ENCODE results near the gene DENND11.

Gene DENND11

GRCh38 chr7:141676618-141677017 lies 25.3 kb downstream of the DENND11 start:
- ChIA-PET CTCF (interaction anchor here (3.7 to 14.0 kb wide), 2 partner anchors 19 to 33 kb away, joined by 16 to 233 read pairs; partner anchors contain the start of gene WEE2), POLR2A (interaction anchor here (1.5 to 1.8 kb wide), 2 partner anchors 16 to 25 kb away, joined by 6 to 12 read pairs; partner anchors contain the start of gene DENND11)
- Histone ChIP-seq H3K36me3 (ENCODE audit: control insufficient read depth in 4 of 4, insufficient read depth in 4 of 4, low read length in 3 of 4) (peaks cover 18 to 39% (median 28%) of the 10 kb centered on the region in 4 experiments), H3K9me3 (ENCODE audit: control extremely low read depth in 1 of 5, control insufficient read depth in 4 of 5, insufficient read depth in 2 of 5, low read depth in 1 of 5, low read length in 4 of 5) (peaks cover 0 to 9% (median 0%) of the 10 kb centered on the region in 5 experiments), H3K4me1 (ENCODE audit: control extremely low read depth in 1 of 4, control insufficient read depth in 4 of 4, insufficient read depth in 4 of 4, low read length in 3 of 4) (peaks cover 14 to 27% (median 20%) of the 10 kb centered on the region in 4 experiments), H3K4me3 (ENCODE audit: control insufficient read depth in 1 of 7, extremely low read depth in 1 of 7, insufficient read depth in 4 of 7, low read depth in 2 of 7, low read length in 6 of 7) (peak overlapping the region in 3 of 7 experiments; percentile 15 to 55 (median 20)), H3K27me3 (replicated peaks in 2 of 5; ENCODE audit: control insufficient read depth in 4 of 5, insufficient read depth in 5 of 5, low read length in 4 of 5) (no peaks in the 10 kb centered on the region), H3K27ac (ENCODE audit: insufficient read depth in 1 of 2, low read depth in 1 of 2, low read length in 2 of 2, poor library complexity in 1 of 2, severe bottlenecking in 2 of 2) (peak overlapping the region in 1 of 2 experiments; percentile 73)
- peak; percentile 58 to 85 (median 82) for DNase-seq
- 7% methylated on average over 2 of the region's 3 CpGs for WGBS (ENCODE audit: insufficient coverage)

- H3K36me3 ChIP-seq (ENCODE audit: control insufficient read depth in 4 of 4, insufficient read depth in 4 of 4, low read length in 3 of 4) = peaks cover 22 to 38% (median 29%) of the 10 kb centered on the region in 4 experiments
- H3K4me1 ChIP-seq (ENCODE audit: control extremely low read depth in 1 of 4, control insufficient read depth in 4 of 4, insufficient read depth in 4 of 4, low read length in 3 of 4) = peaks cover 14 to 27% (median 20%) of the 10 kb centered on the region in 4 experiments
- WGBS (ENCODE audit: insufficient coverage) = 87% methylated on average over 4 of the region's 6 CpGs
- peak overlapping the region in 1 of 2 experiments; percentile 73 for H3K27ac ChIP-seq (ENCODE audit: insufficient read depth in 1 of 2, low read depth in 1 of 2, low read length in 2 of 2, poor library complexity in 1 of 2, severe bottlenecking in 2 of 2)
- ChIA-PET POLR2A (interaction anchor here (1.3 to 1.8 kb wide), 3 partner anchors 12 to 26 kb away, joined by 4 to 12 read pairs (median 6); partner anchors contain the start of gene DENND11), CTCF (interaction anchor here (1.0 to 14.0 kb wide), 10 partner anchors 10 to 62 kb away, joined by 3 to 233 read pairs (median 4); partner anchors contain the start of genes SSBP1 and WEE2)
- H3K4me3 ChIP-seq (ENCODE audit: control insufficient read depth in 1 of 7, extremely low read depth in 1 of 7, insufficient read depth in 4 of 7, low read depth in 2 of 7, low read length in 6 of 7) = no peak overlapping the region
- peak; percentile 53 to 90 (median 84) for DNase-seq
- H3K9me3 ChIP-seq (ENCODE audit: control extremely low read depth in 1 of 5, control insufficient read depth in 4 of 5, insufficient read depth in 2 of 5, low read depth in 1 of 5, low read length in 4 of 5) = peaks cover 0 to 9% (median 0%) of the 10 kb centered on the region in 5 experiments
- H3K27me3 ChIP-seq (replicated peaks in 2 of 5; ENCODE audit: control insufficient read depth in 4 of 5, insufficient read depth in 5 of 5, low read length in 4 of 5) = no peaks in the 10 kb centered on the region
These were observed 26.3 kb downstream of the DENND11 start for GRCh38 chr7:141675436-141676215.

GRCh38 chr7:141674702-141675101 lies 27.3 kb downstream of the DENND11 start:
- H3K4me1 ChIP-seq (ENCODE audit: control extremely low read depth in 1 of 4, control insufficient read depth in 4 of 4, insufficient read depth in 4 of 4, low read length in 3 of 4) = peaks cover 14 to 27% (median 20%) of the 10 kb centered on the region in 4 experiments
- 100% methylated on average over 1 of the region's 4 CpGs for WGBS (ENCODE audit: insufficient coverage)
- DNase-seq = peak in 1 of 3 donors; percentile 23
- no peaks in the 10 kb centered on the region for H3K27me3 ChIP-seq (replicated peaks in 2 of 5; ENCODE audit: control insufficient read depth in 4 of 5, insufficient read depth in 5 of 5, low read length in 4 of 5)
- ChIA-PET POLR2A (interaction anchor here (1.3 kb wide), 2 partner anchors 11 to 26 kb away, joined by 3 to 4 read pairs; no protein-coding TSS in a partner anchor), CTCF (interaction anchor here (1.0 to 14.0 kb wide), 6 partner anchors 14 to 63 kb away, joined by 3 to 233 read pairs (median 4); partner anchors contain the start of genes DENND11 and SSBP1)
- peaks cover 0 to 9% (median 0%) of the 10 kb centered on the region in 5 experiments for H3K9me3 ChIP-seq (ENCODE audit: control extremely low read depth in 1 of 5, control insufficient read depth in 4 of 5, insufficient read depth in 2 of 5, low read depth in 1 of 5, low read length in 4 of 5)
- no peak overlapping the region for H3K4me3 ChIP-seq (ENCODE audit: control insufficient read depth in 1 of 7, extremely low read depth in 1 of 7, insufficient read depth in 4 of 7, low read depth in 2 of 7, low read length in 6 of 7)
- H3K36me3 ChIP-seq (ENCODE audit: control insufficient read depth in 4 of 4, insufficient read depth in 4 of 4, low read length in 3 of 4) = peaks cover 22 to 36% (median 30%) of the 10 kb centered on the region in 4 experiments
- no peak overlapping the region for H3K27ac ChIP-seq (ENCODE audit: insufficient read depth in 1 of 2, low read depth in 1 of 2, low read length in 2 of 2, poor library complexity in 1 of 2, severe bottlenecking in 2 of 2)

GRCh38 chr7:141674171-141674671 lies 27.7 kb downstream of the DENND11 start:
- ChIA-PET CTCF (interaction anchor here (1.0 to 14.0 kb wide), 6 partner anchors 14 to 64 kb away, joined by 3 to 233 read pairs (median 4); partner anchors contain the start of genes DENND11 and SSBP1), POLR2A (interaction anchor here (1.3 kb wide), 1 partner anchor 27 kb away, joined by 3 read pairs; no protein-coding TSS in a partner anchor)
- peaks cover 0 to 9% (median 0%) of the 10 kb centered on the region in 5 experiments for H3K9me3 ChIP-seq (ENCODE audit: control extremely low read depth in 1 of 5, control insufficient read depth in 4 of 5, insufficient read depth in 2 of 5, low read depth in 1 of 5, low read length in 4 of 5)
- no peak for DNase-seq
- no peak overlapping the region for H3K27ac ChIP-seq (ENCODE audit: insufficient read depth in 1 of 2, low read depth in 1 of 2, low read length in 2 of 2, poor library complexity in 1 of 2, severe bottlenecking in 2 of 2)
- peaks cover 14 to 27% (median 20%) of the 10 kb centered on the region in 4 experiments for H3K4me1 ChIP-seq (ENCODE audit: control extremely low read depth in 1 of 4, control insufficient read depth in 4 of 4, insufficient read depth in 4 of 4, low read length in 3 of 4)
- no peak overlapping the region for H3K4me3 ChIP-seq (ENCODE audit: control insufficient read depth in 1 of 7, extremely low read depth in 1 of 7, insufficient read depth in 4 of 7, low read depth in 2 of 7, low read length in 6 of 7)
- H3K36me3 ChIP-seq (ENCODE audit: control insufficient read depth in 4 of 4, insufficient read depth in 4 of 4, low read length in 3 of 4) = peaks cover 22 to 36% (median 30%) of the 10 kb centered on the region in 4 experiments
- H3K27me3 ChIP-seq (replicated peaks in 2 of 5; ENCODE audit: control insufficient read depth in 4 of 5, insufficient read depth in 5 of 5, low read length in 4 of 5) = no peaks in the 10 kb centered on the region
- WGBS (ENCODE audit: insufficient coverage) = 100% methylated on average over 3 of the region's 5 CpGs

- H3K36me3 ChIP-seq (ENCODE audit: control insufficient read depth in 4 of 4, insufficient read depth in 4 of 4, low read length in 3 of 4) = peaks cover 26 to 36% (median 32%) of the 10 kb centered on the region in 4 experiments
- peaks cover 0 to 9% (median 0%) of the 10 kb centered on the region in 5 experiments for H3K9me3 ChIP-seq (ENCODE audit: control extremely low read depth in 1 of 5, control insufficient read depth in 4 of 5, insufficient read depth in 2 of 5, low read depth in 1 of 5, low read length in 4 of 5)
- no peak overlapping the region for H3K4me3 ChIP-seq (ENCODE audit: control insufficient read depth in 1 of 7, extremely low read depth in 1 of 7, insufficient read depth in 4 of 7, low read depth in 2 of 7, low read length in 6 of 7)
- H3K27me3 ChIP-seq (replicated peaks in 2 of 5; ENCODE audit: control insufficient read depth in 4 of 5, insufficient read depth in 5 of 5, low read length in 4 of 5) = no peaks in the 10 kb centered on the region
- no peak for DNase-seq
- ChIA-PET POLR2A (interaction anchor here (1.2 kb wide), 1 partner anchor 10 kb away, joined by 4 read pairs; no protein-coding TSS in a partner anchor), CTCF (interaction anchor here (1.2 to 14.0 kb wide), 3 partner anchors 16 to 65 kb away, joined by 3 to 233 read pairs (median 11); partner anchors contain the start of gene SSBP1)
- no peak overlapping the region for H3K27ac ChIP-seq (ENCODE audit: insufficient read depth in 1 of 2, low read depth in 1 of 2, low read length in 2 of 2, poor library complexity in 1 of 2, severe bottlenecking in 2 of 2)
- 100% methylated on average over 1 of the region's 3 CpGs for WGBS (ENCODE audit: insufficient coverage)
- H3K4me1 ChIP-seq (ENCODE audit: control extremely low read depth in 1 of 4, control insufficient read depth in 4 of 4, insufficient read depth in 4 of 4, low read length in 3 of 4) = peaks cover 14 to 27% (median 20%) of the 10 kb centered on the region in 4 experiments
These were observed 28.6 kb downstream of the DENND11 start for GRCh38 chr7:141673346-141673745.

- WGBS (ENCODE audit: insufficient coverage) = 96% methylated on average over 7 of the region's 7 CpGs
- CTCF ChIA-PET = interaction anchor here (0.9 to 14.0 kb wide), 2 partner anchors 14 to 93 kb away, joined by 4 to 233 read pairs; no protein-coding TSS in a partner anchor
- no peak overlapping the region for H3K27ac ChIP-seq (ENCODE audit: insufficient read depth in 1 of 2, low read depth in 1 of 2, low read length in 2 of 2, poor library complexity in 1 of 2, severe bottlenecking in 2 of 2)
- H3K27me3 ChIP-seq (replicated peaks in 2 of 5; ENCODE audit: control insufficient read depth in 4 of 5, insufficient read depth in 5 of 5, low read length in 4 of 5) = no peaks in the 10 kb centered on the region
- no peak overlapping the region for H3K4me3 ChIP-seq (ENCODE audit: control insufficient read depth in 1 of 7, extremely low read depth in 1 of 7, insufficient read depth in 4 of 7, low read depth in 2 of 7, low read length in 6 of 7)
- H3K9me3 ChIP-seq (ENCODE audit: control extremely low read depth in 1 of 5, control insufficient read depth in 4 of 5, insufficient read depth in 2 of 5, low read depth in 1 of 5, low read length in 4 of 5) = peaks cover 0 to 9% (median 0%) of the 10 kb centered on the region in 5 experiments
- POLR2A ChIA-PET = interaction anchor here (1.0 to 1.2 kb wide), 2 partner anchors 9 to 66 kb away, joined by 3 to 4 read pairs; no protein-coding TSS in a partner anchor
- no peak for DNase-seq
- H3K36me3 ChIP-seq (ENCODE audit: control insufficient read depth in 4 of 4, insufficient read depth in 4 of 4, low read length in 3 of 4) = peaks cover 27 to 36% (median 31%) of the 10 kb centered on the region in 4 experiments
- H3K4me1 ChIP-seq (ENCODE audit: control extremely low read depth in 1 of 4, control insufficient read depth in 4 of 4, insufficient read depth in 4 of 4, low read length in 3 of 4) = peaks cover 11 to 24% (median 20%) of the 10 kb centered on the region in 4 experiments
These were observed 30.1 kb downstream of the DENND11 start for GRCh38 chr7:141671705-141672496.
